NB4 (cell line): ENCODE measurements around the gene TRAP1.

Experiments used
- POLR2A ChIP-seq: IDR thresholded peaks from 2 replicates; pipeline ENCODE4 v1.6.1; 2011; ENCODE audit warnings: mild to moderate bottlenecking; ENCODE audit not compliant: insufficient read length; ENCODE audit errors: extremely low read depth
- TF ChIP-seq, protein P1 (sequence below): IDR thresholded peaks from one replicate; pipeline ENCODE4 v1.5.1; 2012; ENCODE audit warnings: low read depth, low read length
- TF ChIP-seq, protein P2 (sequence below): IDR thresholded peaks from 2 replicates; pipeline ENCODE4 v1.6.1; 2011; ENCODE audit warnings: low read depth, low read length

DNA sequence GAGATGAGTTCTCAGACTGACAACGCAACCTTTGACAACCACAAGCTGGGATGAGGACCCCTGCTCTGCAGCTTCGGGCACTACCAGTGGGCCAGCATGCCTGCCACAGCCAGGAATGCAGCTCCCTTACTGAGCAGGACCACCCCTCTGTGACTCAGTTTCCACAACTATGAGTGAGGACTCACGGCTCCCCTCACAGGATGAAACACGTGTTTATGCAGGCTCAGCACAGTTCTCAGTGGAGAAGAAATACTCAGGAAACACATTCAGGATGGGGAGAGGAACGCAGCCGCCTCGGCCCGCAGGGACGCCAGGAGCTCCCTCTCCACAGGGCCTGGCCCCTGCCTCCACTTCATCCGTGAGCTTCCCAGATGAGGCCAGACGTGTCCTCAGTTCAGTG, 48.7 kb downstream of the TRAP1 start:
- TF ChIP-seq, protein P1, sequence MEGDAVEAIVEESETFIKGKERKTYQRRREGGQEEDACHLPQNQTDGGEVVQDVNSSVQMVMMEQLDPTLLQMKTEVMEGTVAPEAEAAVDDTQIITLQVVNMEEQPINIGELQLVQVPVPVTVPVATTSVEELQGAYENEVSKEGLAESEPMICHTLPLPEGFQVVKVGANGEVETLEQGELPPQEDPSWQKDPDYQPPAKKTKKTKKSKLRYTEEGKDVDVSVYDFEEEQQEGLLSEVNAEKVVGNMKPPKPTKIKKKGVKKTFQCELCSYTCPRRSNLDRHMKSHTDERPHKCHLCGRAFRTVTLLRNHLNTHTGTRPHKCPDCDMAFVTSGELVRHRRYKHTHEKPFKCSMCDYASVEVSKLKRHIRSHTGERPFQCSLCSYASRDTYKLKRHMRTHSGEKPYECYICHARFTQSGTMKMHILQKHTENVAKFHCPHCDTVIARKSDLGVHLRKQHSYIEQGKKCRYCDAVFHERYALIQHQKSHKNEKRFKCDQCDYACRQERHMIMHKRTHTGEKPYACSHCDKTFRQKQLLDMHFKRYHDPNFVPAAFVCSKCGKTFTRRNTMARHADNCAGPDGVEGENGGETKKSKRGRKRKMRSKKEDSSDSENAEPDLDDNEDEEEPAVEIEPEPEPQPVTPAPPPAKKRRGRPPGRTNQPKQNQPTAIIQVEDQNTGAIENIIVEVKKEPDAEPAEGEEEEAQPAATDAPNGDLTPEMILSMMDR: no peak
- TF ChIP-seq, protein P2, sequence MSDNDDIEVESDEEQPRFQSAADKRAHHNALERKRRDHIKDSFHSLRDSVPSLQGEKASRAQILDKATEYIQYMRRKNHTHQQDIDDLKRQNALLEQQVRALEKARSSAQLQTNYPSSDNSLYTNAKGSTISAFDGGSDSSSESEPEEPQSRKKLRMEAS: no peak
- no peak for TF ChIP-seq POLR2A
